ENCODE data around the gene DDIT3.

GRCh38 chr12:57552835-57553313, 32.6 kb upstream of the DDIT3 start:
- TF ChIP-seq EZH2phosphoT487 (IDR thresholded peaks at IDR 0.05; ENCODE audit: borderline replicate concordance), result no peak
- TF ChIP-seq CTCF (IDR thresholded peaks at IDR 0.05 in 2 of 3, conservative IDR thresholded peaks at IDR 0.05 in 1 of 3; ENCODE audit: borderline replicate concordance in 1 of 3, insufficient read depth in 1 of 3, low read depth in 2 of 3, low read length in 2 of 3), result no peak
- no peak for TF ChIP-seq TCF7L2 (IDR thresholded peaks at IDR 0.05; ENCODE audit: borderline replicate concordance, extremely low read depth, insufficient read depth, insufficient read length)
- TF ChIP-seq POLR2A (IDR thresholded peaks at IDR 0.05; ENCODE audit: borderline replicate concordance, extremely low read depth, insufficient read depth, insufficient read length), result no peak
- TF ChIP-seq EZH2 (IDR thresholded peaks at IDR 0.05), result no peak
- TF ChIP-seq EGR1 (IDR thresholded peaks at IDR 0.05; ENCODE audit: low read depth), result no peak
- TF ChIP-seq ELF1 (IDR thresholded peaks at IDR 0.05; ENCODE audit: borderline replicate concordance, low read depth), result no peak
- no peak for TF ChIP-seq CBX3 (IDR thresholded peaks at IDR 0.05; ENCODE audit: low read depth)
- TF ChIP-seq REST (IDR thresholded peaks at IDR 0.05; ENCODE audit: low read depth), result no peak
- no peak for TF ChIP-seq POLR2AphosphoS5 (IDR thresholded peaks at IDR 0.05; ENCODE audit: low read depth, low read length)
- TF ChIP-seq JUND (IDR thresholded peaks at IDR 0.05), result no peak

Measured in HCT116 (cell line).